GM23338 (cell line): ENCODE results near the gene ABCF3. TPM values are rescaled to one million over a fixed set of nuclear protein-coding genes. Genes with fewer than 3 reads are reported as not detected.

Source experiments
- ATAC-seq: fragments of 200-7000 bp; cut with Tn5 transposase; 3 replicates; pipeline ENCODE4 v1.9.1; 2020
- DNase-seq: peaks from one replicate; pipeline ENCODE4 v3.0.0-alpha.2; 2015; ENCODE audit warnings: low spot score
- H2AFZ ChIP-seq: fragments of 200-600 bp; sonication (generic); 2 replicates; pipeline ENCODE4 v1.8.0; 2016; ENCODE audit warnings: antibody characterized with exemption, mild to moderate bottlenecking, moderate library complexity
- H3F3A ChIP-seq: fragments of 200-600 bp; sonication (generic); replicated peaks from 2 replicates; pipeline ENCODE4 v1.8.0; 2017; ENCODE audit warnings: antibody characterized with exemption, mixed run types, low read depth
- H3K27ac ChIP-seq: fragments of 200-600 bp; sonication (generic); 2 replicates; pipeline ENCODE4 v1.6.1; 2016; ENCODE audit warnings: low read depth
- H3K27me3 ChIP-seq: fragments of 200-600 bp; sonication (generic); 2 replicates; pipeline ENCODE4 v1.8.0; 2016; ENCODE audit warnings: mild to moderate bottlenecking, mixed run types, moderate library complexity; ENCODE audit not compliant: insufficient read depth
- H3K36me3 ChIP-seq: fragments of 200-600 bp; sonication (generic); 2 replicates; pipeline ENCODE4 v1.8.0; 2016; ENCODE audit warnings: mild to moderate bottlenecking; ENCODE audit not compliant: insufficient read depth
- H3K4me1 ChIP-seq: fragments of 200-600 bp; sonication (generic); 2 replicates; pipeline ENCODE4 v1.8.0; 2016; ENCODE audit warnings: mild to moderate bottlenecking, moderate library complexity; ENCODE audit not compliant: insufficient read depth
- H3K4me2 ChIP-seq: fragments of 200-600 bp; sonication (generic); 2 replicates; pipeline ENCODE4 v1.7.1; 2017; ENCODE audit warnings: mixed run types
- H3K4me3 ChIP-seq: fragments of 200-600 bp; sonication (generic); 2 replicates; pipeline ENCODE4 v1.6.1; 2016; ENCODE audit warnings: mixed run types
- H3K79me2 ChIP-seq: fragments of 200-600 bp; sonication (generic); replicated peaks from 2 replicates; pipeline ENCODE4 v1.8.0; 2017; ENCODE audit warnings: mild to moderate bottlenecking; ENCODE audit not compliant: insufficient read depth
- H3K9me2 ChIP-seq: fragments of 200-600 bp; sonication (generic); 2 replicates; pipeline ENCODE4 v1.8.0; 2017; ENCODE audit not compliant: insufficient read depth
- H4K20me1 ChIP-seq: fragments of 200-600 bp; sonication (generic); replicated peaks from 2 replicates; pipeline ENCODE4 v1.8.0; 2017; ENCODE audit warnings: mild to moderate bottlenecking; ENCODE audit not compliant: insufficient read depth
- H3K27ac Mint-ChIP-seq: 2 replicates; pipeline ENCODE4 v1.8.0; 2020; ENCODE audit warnings: inconsistent platforms, mild to moderate bottlenecking, moderate library complexity, mixed read lengths
- H3K27me3 Mint-ChIP-seq: 3 replicates; pipeline ENCODE4 v1.8.0; 2022; ENCODE audit warnings: low read depth, mild to moderate bottlenecking, moderate library complexity, mixed read lengths, inconsistent platforms; ENCODE audit not compliant: insufficient read depth, poor library complexity
- H3K36me3 Mint-ChIP-seq: 3 replicates; pipeline ENCODE4 v1.8.0; 2021; ENCODE audit warnings: low read depth, mild to moderate bottlenecking, inconsistent platforms, moderate library complexity, mixed read lengths
- H3K4me1 Mint-ChIP-seq: 3 replicates; pipeline ENCODE4 v1.8.0; 2020; ENCODE audit warnings: mild to moderate bottlenecking, inconsistent platforms, mixed read lengths
- H3K4me3 Mint-ChIP-seq: 3 replicates; pipeline ENCODE4 v1.8.0; 2021; ENCODE audit warnings: moderate library complexity, mild to moderate bottlenecking, inconsistent platforms, mixed read lengths
- H3K9me3 Mint-ChIP-seq: 3 replicates; pipeline ENCODE4 v1.8.0; 2020; ENCODE audit warnings: moderate library complexity, mild to moderate bottlenecking, inconsistent platforms, mixed read lengths
- CTCF ChIP-seq, 2 experiments: fragments of 200-600 bp in 1 of 2; sonication (generic) in 1 of 2; conservative IDR thresholded peaks; 2 replicates each; pipeline versions ENCODE4 v1.5.1 to v1.6.1; 2016 to 2017; ENCODE audit warnings: antibody characterized with exemption in 2 of 2, low read depth in 2 of 2, mild to moderate bottlenecking in 2 of 2, moderate library complexity in 1 of 2
- EZH2 ChIP-seq: fragments of 200-600 bp; sonication (generic); IDR thresholded peaks from one replicate; pipeline ENCODE4 v1.8.0; 2017; ENCODE audit warnings: antibody characterized with exemption, mild to moderate bottlenecking, low read depth; ENCODE audit not compliant: unreplicated experiment
- JUNB ChIP-seq: IDR thresholded peaks from one replicate; pipeline ENCODE4 v1.6.1; 2016; ENCODE audit warnings: antibody characterized with exemption; ENCODE audit not compliant: unreplicated experiment
- NANOG ChIP-seq: IDR thresholded peaks from 2 replicates; pipeline ENCODE4 v1.6.1; 2016; ENCODE audit warnings: antibody characterized with exemption, borderline replicate concordance
- REST ChIP-seq: IDR thresholded peaks from one replicate; pipeline ENCODE4 v1.6.1; 2018; ENCODE audit warnings: antibody characterized with exemption; ENCODE audit not compliant: unreplicated experiment
- polyA plus RNA-seq: library from polyadenylated mRNA; unstranded; fragments of >200 nt; fragmentation: Nextera tagmentation; extraction: Ambion mirVana; gene quantifications from 2 replicates; pipeline ENCODE4 v1.2.1, GENCODE V29; 2016
- total RNA-seq: library from RNA; depleted of rRNA; stranded (reverse); fragments of >200 nt; shearing (Covaris generic); gene quantifications from 2 replicates; pipeline ENCODE4 v1.2.3, GENCODE V29; 2014

ABCF3 gene
- total and polyA plus RNA-seq, 2 experiments from 2014 or later, result 33.4 to 48.9 TPM

- TF ChIP-seq CTCF (conservative IDR thresholded peaks at IDR 0.05; ENCODE audit: low read depth in 2 of 2), result no peak
- TF ChIP-seq EZH2, result no peak
- TF ChIP-seq JUNB, result no peak
- TF ChIP-seq NANOG, result no peak
- no peak for TF ChIP-seq REST
Measured at GRCh38 chr3:184211297-184211696, 25.3 kb downstream of the ABCF3 start (continued).

- Histone ChIP-seq H3K4me1 (no peaks in the 10 kb centered on the region), H3K9me2 (no peaks in the 10 kb centered on the region), H3F3A (no peaks in the 10 kb centered on the region), H3K4me3 (no peak overlapping the region), H3K79me2 (no peaks in the 10 kb centered on the region), H3K27me3 (no peaks in the 10 kb centered on the region), H3K36me3 (no peaks in the 10 kb centered on the region), H3K4me2 (no peak overlapping the region), H3K27ac (no peak overlapping the region), H4K20me1 (0 out of 2 replicates have a peak, but pooled peaks cover 5% of the 10 kb centered on the region), H2AFZ (no peak overlapping the region)
- H3K4me1 Mint-ChIP-seq, result no peaks in the 10 kb centered on the region
- H3K4me3 Mint-ChIP-seq, result no peak overlapping the region
- H3K27me3 Mint-ChIP-seq, result peaks cover 6% of the 10 kb centered on the region
- H3K27ac Mint-ChIP-seq, result no peak overlapping the region
- H3K9me3 Mint-ChIP-seq, result no peaks in the 10 kb centered on the region
- DNase-seq (no peak), ATAC-seq (no peak)
- H3K36me3 Mint-ChIP-seq, result no peaks in the 10 kb centered on the region
- TF ChIP-seq CTCF (conservative IDR thresholded peaks at IDR 0.05; ENCODE audit: low read depth in 2 of 2), result no peak
- TF ChIP-seq REST, result no peak
Measured at GRCh38 chr3:184211718-184212117, 25.7 kb downstream of the ABCF3 start.
